ENCODE results near the gene HEXIM2. TPM values are rescaled to one million over a fixed set of nuclear protein-coding genes. Genes with fewer than 3 reads are reported as not detected.

The HEXIM2 gene, protein sequence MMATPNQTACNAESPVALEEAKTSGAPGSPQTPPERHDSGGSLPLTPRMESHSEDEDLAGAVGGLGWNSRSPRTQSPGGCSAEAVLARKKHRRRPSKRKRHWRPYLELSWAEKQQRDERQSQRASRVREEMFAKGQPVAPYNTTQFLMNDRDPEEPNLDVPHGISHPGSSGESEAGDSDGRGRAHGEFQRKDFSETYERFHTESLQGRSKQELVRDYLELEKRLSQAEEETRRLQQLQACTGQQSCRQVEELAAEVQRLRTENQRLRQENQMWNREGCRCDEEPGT
- total RNA-seq: 1 to 10 TPM; 5.3 to 5.6 TPM

DNA sequence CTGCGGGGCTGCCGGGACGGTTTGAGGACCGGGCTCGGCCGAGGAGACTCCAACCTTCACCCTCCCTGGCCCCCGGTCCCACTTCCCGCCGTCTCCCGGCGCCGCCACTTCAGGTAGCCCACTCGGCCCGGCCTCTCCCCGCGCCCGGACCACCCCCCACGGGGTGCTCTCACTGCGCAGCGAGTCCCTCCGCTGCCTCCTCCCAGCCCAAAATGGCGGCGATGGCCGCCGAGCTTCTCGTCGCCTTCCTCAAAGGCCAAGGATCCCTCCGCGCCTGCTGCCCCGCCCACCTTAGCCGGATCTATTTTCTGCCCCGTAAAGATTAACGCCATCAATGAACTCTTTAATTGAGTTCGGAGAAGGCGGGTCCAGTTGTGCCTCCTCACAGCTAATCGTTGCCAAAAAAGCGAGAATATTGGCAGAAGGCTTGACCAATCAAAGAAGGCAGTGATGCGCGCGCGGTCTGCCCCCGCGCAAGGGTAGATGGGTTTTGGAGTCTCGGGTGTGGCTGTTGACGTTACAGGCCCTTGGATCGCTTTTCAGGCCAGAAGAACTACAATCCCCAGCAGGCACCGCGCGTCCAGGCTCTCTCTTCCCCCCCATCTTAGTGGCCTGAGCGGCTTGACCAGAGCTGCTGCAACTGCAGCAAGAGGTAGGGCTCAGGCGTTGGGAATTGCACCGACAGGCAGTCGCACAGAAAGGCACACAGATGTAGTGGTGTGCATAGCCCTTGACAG, at the start of gene HEXIM2:
TSS of gene HEXIM2 (plus strand) at position 588 of the 737 bp plus-strand sequence. CDS start 919 bp downstream, outside the sequence.
- Mint-ChIP-seq H3K4me3 (peak within 1 kb of the TSS; percentile 99), H3K36me3 (peaks cover 20% of the 10 kb centered on the region), H3K4me1 (ENCODE audit: low read depth) (peaks cover 36% of the 10 kb centered on the region), H3K27ac (peak within 1 kb of the TSS; percentile 99), H3K9me3 (no peaks in the 10 kb centered on the region), H3K27me3 (peaks cover 2% of the 10 kb centered on the region)
- intact Hi-C loops (cut with micrococcal nuclease): loop anchor here (1.0 to 2.0 kb wide), 7 partner anchors 12 to 155 kb away; partner anchors contain the start of genes DCAKD, HEXIM1, MAP3K14 and NMT1
- POLR2A ChIA-PET: interaction anchor here (0.8 to 4.8 kb wide), 10 partner anchors 9 to 155 kb away, joined by 3 to 217 read pairs (median 8); partner anchors contain the start of genes ACBD4, HEXIM1, MAP3K14 and NMT1
- DNase-seq: peak; percentile 99
- CTCF ChIA-PET: interaction anchor here (0.6 to 7.6 kb wide), 11 partner anchors 11 to 224 kb away, joined by 3 to 170 read pairs (median 4); partner anchors contain the start of genes ACBD4, FMNL1 and HEXIM1

DNA sequence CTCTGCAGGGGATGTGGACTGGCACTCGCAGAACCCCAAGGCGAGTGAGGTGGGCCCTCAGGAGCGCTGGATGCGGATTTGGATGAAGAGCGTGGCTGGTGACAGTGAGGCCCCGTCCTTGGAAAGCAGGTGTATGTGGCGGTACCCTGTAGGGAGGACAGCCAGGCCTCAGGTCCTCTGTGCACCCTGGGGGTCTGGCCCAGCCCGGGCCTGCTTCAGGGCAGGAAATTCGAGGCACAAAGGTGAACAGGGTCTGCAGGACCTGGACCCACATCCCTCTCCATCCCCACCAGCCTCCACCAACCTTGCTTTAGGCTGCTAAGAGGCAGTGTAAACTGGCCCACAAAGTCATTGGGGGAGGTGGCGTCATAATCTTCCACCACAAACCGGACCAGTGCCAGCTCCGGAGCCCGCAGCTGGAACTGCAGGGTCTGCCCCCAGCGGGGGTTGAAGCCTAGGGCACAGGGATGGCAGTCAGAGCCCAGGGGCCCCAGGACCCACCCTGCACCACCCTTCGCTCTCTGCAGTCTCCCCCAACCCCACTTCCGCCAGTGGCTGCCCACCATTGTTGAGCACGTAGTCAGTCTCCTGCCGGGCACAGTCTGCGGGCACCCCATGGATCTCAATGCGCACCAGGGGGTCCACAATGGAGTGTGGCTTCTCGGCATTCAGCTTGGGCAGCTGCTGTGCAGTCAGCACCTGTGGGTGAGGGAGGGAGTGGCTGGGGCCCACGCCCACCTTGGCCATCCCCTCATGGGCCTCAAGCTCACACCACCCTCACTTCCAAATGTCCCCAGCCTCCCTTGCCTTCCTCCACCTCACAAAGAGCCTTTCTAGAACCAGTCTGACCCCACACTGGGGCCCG, 48.9 kb upstream of the HEXIM2 start:
- no peaks in the 10 kb centered on the region for H3K27me3 Mint-ChIP-seq
- no peaks in the 10 kb centered on the region for H3K36me3 Mint-ChIP-seq
- POLR2A ChIA-PET: no interaction called here
- H3K4me3 Mint-ChIP-seq: no peak overlapping the region
- H3K27ac Mint-ChIP-seq: no peak overlapping the region
- no peaks in the 10 kb centered on the region for H3K9me3 Mint-ChIP-seq
- intact Hi-C loops (cut with micrococcal nuclease): no loop called here
- CTCF ChIA-PET: no interaction called here
- no peaks in the 10 kb centered on the region for H3K4me1 Mint-ChIP-seq (ENCODE audit: low read depth)
- no peak for DNase-seq

DNA sequence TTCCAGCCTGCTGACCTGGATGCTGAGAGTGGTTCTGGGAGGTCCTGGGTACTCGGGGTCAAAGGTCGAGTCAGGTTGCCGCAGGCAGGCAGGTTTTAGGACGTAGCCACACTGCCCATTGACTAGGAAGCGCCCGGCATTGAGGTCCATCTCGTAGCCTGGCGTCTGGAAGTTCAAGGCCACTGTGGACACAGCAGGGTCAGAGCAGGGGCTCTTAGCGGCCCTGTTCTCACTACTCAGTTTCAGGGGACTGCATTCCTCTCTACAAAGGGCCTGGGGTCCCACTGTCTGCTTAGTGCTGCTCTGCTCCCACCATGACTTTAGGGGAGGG, 48.3 kb upstream of the HEXIM2 start:
- Mint-ChIP-seq H3K27me3 (no peaks in the 10 kb centered on the region), H3K9me3 (no peaks in the 10 kb centered on the region), H3K4me1 (ENCODE audit: low read depth) (no peaks in the 10 kb centered on the region), H3K27ac (no peak overlapping the region), H3K4me3 (no peak overlapping the region), H3K36me3 (no peaks in the 10 kb centered on the region)
- intact Hi-C loops (cut with micrococcal nuclease): no loop called here
- POLR2A ChIA-PET: no interaction called here
- CTCF ChIA-PET: no interaction called here
- no peak for DNase-seq

DNA sequence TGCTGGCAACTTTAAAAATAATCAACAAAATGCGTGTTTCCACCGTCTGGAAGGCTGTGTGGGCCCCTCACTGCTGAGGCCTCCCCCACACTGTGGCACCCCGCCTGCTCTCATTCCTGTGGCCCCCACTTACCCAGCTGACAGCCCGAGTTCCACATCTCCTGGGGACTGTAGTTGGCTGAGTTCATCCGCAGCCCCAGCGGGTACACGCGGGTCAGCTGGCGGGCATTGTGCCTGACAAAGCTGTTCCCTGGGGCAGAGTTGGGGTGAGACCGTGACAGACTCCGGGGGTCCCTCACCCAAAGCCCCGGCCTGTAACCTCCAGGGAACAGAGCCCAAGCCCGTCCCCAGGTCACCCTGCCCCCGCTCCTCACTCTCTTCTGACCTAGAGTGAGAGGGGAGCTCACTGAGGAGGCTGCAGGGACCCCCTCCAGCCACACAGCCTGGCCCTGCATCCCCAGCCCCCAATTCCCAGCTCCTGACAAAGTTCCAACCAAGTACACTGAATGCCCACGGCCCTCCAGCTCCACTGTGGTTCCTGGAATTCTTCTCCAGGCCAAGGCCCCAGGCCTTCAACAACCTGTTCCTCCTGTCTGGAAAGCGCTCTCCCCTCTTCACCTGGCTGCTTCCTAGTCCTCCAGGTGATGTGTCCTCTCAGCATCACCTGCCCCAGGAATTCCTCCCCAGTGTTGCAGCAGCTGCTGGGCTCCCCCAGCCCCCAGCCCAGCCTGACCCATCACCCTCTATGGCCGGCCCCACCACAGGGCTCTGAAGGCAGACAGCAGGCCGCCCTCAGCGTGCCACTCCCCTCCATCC, 47.4 kb upstream of the HEXIM2 start:
- H3K4me3 Mint-ChIP-seq: no peak overlapping the region
- ChIA-PET CTCF (interaction anchor here (1.0 to 1.2 kb wide), 2 partner anchors 21 to 83 kb away, joined by 3 to 4 read pairs; partner anchors contain the start of gene ACBD4), POLR2A (no interaction called here)
- intact Hi-C loops (cut with micrococcal nuclease): no loop called here
- DNase-seq: no peak
- no peaks in the 10 kb centered on the region for H3K27me3 Mint-ChIP-seq
- no peaks in the 10 kb centered on the region for H3K36me3 Mint-ChIP-seq
- H3K4me1 Mint-ChIP-seq (ENCODE audit: low read depth): no peaks in the 10 kb centered on the region
- no peak overlapping the region for H3K27ac Mint-ChIP-seq
- H3K9me3 Mint-ChIP-seq: no peaks in the 10 kb centered on the region

DNA sequence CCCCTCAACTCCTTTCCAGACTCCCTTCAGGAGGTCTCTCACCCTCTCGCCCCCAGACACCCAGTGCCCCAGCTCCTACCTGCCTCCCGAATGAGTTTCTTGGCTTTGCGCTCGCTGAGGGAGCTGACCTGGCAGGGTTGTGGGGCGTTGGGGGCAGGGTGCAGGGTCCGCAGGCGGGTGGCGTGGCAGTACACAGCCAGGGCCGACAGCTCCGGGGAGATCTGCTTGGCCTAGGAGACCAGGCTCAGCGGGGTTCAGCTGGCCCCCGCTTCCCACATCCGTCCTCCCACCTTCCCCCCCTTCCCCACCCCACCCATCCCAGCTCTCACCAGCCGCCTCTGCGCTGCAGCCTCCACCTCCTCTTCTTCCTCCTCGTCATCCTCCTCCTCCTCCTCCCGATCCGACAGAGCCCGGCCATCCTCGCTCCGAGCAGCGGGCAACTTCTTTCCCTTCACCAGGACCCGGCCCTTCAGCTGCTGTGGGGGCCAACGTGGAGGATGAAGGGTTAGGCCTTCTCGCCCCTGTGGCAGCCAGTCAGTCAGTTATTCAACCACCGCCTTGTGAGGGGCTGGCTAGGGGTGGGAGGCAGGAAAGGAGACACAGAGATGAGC, 46.6 kb upstream of the HEXIM2 start:
- Mint-ChIP-seq H3K4me3 (no peak overlapping the region), H3K27ac (no peak overlapping the region), H3K36me3 (no peaks in the 10 kb centered on the region), H3K27me3 (no peaks in the 10 kb centered on the region), H3K9me3 (no peaks in the 10 kb centered on the region), H3K4me1 (ENCODE audit: low read depth) (no peaks in the 10 kb centered on the region)
- no peak for DNase-seq
- ChIA-PET POLR2A (no interaction called here), CTCF (interaction anchor here (1.0 to 1.9 kb wide), 4 partner anchors 16 to 82 kb away, joined by 3 to 9 read pairs (median 6); partner anchors contain the start of gene ACBD4)
- intact Hi-C loops (cut with micrococcal nuclease): no loop called here

DNA sequence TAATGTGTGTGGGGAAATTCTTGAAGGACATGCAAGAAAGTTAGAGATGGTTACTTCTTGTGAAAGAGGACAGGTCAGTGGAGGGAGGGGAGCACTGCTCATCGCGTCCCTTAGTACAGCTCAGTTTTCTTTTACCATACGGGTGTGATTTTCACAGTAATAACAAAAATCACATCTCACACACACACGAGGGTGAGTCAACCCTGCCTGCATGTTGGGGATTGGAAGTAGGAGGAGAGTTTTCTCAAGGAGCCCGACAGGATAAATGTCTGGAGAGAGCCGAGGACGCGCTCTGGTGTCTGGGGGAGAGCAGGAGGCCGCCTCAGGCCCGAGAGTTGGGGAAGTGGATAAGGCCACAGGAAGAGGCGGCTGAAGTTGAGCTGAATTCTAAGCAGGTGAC, 45.8 kb upstream of the HEXIM2 start:
- intact Hi-C loops (cut with micrococcal nuclease): no loop called here
- Mint-ChIP-seq H3K27me3 (no peaks in the 10 kb centered on the region), H3K36me3 (no peaks in the 10 kb centered on the region), H3K9me3 (no peaks in the 10 kb centered on the region), H3K27ac (no peak overlapping the region), H3K4me1 (ENCODE audit: low read depth) (no peaks in the 10 kb centered on the region), H3K4me3 (no peak overlapping the region)
- no peak for DNase-seq
- CTCF ChIA-PET: interaction anchor here (1.8 to 1.9 kb wide), 2 partner anchors 16 to 19 kb away, joined by 7 to 9 read pairs; partner anchors contain the start of gene ACBD4
- POLR2A ChIA-PET: no interaction called here

DNA sequence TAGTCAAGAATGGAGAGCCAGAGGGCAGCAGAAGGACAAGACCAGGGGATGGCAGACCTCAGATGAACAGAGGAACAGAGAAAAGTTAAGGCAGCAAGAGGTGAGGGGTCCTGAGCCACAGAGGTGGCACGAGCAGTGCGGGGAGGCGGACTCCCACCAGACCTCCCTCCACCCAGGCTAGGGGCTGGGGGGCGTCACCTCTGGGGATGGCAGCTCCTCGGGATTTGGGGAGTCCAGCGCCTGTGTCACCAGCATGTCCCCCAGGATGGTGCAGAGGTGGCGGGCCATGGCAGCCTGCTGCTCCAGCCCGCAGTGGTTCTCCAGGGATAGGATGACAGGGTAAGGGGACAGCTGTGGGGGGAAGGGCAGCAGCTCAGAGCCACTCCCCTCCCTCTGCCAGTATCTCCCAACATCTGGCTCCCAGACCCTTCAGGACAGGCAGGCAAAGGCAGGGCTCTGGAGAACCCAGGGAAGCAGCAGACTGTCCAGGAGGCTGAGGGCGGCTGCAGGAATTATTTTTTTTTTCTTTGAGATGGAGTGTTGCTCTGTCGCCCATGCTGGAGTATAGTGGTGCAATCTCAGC, 45.1 kb upstream of the HEXIM2 start:
- H3K4me3 Mint-ChIP-seq: no peak overlapping the region
- H3K36me3 Mint-ChIP-seq: no peaks in the 10 kb centered on the region
- intact Hi-C loops (cut with micrococcal nuclease): no loop called here
- DNase-seq: no peak
- H3K4me1 Mint-ChIP-seq (ENCODE audit: low read depth): no peaks in the 10 kb centered on the region
- no peaks in the 10 kb centered on the region for H3K27me3 Mint-ChIP-seq
- H3K27ac Mint-ChIP-seq: no peak overlapping the region
- H3K9me3 Mint-ChIP-seq: no peaks in the 10 kb centered on the region
- ChIA-PET CTCF (interaction anchor here (1.0 to 1.9 kb wide), 3 partner anchors 17 to 19 kb away, joined by 3 to 9 read pairs (median 7); partner anchors contain the start of gene ACBD4), POLR2A (no interaction called here)

DNA sequence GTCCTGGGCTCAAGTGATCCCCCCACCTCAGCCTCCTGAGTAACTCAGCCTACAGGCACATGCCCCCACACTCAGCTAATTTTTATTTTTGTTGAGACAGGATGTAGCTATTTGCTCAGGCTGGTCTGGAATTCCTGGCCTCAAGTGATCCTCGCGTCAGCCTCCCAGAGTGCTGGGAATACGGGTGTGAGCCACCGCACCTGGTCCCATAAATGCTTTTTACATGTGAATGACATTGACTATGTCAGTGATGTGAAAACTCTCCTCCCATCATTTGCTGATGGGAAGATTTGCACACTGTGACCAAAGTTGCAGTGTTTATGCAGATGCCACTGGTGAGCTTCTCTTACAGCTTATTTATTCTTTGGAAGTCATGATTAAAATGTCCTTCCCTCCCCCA, 44.3 kb upstream of the HEXIM2 start:
- Mint-ChIP-seq H3K27ac (no peak overlapping the region), H3K4me1 (ENCODE audit: low read depth) (no peaks in the 10 kb centered on the region), H3K9me3 (no peaks in the 10 kb centered on the region), H3K36me3 (no peaks in the 10 kb centered on the region), H3K4me3 (no peak overlapping the region), H3K27me3 (peaks cover 1% of the 10 kb centered on the region)
- ChIA-PET CTCF (interaction anchor here (1.0 to 1.8 kb wide), 3 partner anchors 14 to 252 kb away, joined by 3 to 4 read pairs (median 3); no protein-coding TSS in a partner anchor), POLR2A (no interaction called here)
- intact Hi-C loops (cut with micrococcal nuclease): no loop called here
- DNase-seq: no peak

DNA sequence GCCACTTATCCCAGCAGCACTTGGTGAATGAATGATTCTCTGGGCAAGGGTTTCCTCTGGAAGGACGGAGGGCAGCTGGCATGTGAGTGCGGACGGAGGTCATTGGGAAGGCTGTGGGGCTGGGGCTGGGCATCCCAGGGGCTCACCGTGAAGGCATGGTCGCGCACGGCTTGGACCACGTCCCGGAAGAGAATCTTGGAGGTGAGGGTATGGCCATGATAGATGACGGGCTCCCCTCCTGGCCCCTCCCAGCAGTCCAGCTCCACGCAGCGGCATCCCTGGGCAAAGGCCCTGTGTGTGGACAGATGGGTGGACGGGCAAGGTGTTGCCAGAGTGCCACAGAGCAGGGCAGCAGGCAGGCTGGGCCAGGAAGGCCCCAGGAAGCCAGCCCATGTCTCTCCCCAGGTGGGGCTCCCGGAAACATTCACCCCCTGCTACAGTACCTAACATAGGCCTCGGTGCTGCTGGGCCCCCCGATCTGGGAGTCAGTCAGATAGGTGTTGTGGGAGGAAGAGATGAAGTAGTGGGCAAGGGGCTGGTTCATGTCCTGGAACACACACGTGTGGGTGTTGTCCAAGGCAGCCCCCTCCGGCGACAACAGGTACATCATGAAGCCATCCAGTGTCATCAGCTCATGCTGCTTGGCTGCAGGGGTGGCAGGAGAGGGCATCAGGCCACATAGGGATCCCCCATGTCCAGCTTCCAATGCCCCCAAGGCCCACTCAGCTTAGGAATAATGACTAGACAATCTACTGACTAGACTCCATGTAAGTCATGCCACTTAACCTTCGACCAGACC, 43.6 kb upstream of the HEXIM2 start:
- no peak overlapping the region for H3K27ac Mint-ChIP-seq
- DNase-seq: no peak
- ChIA-PET CTCF (interaction anchor here (0.9 to 4.0 kb wide), 6 partner anchors 13 to 253 kb away, joined by 3 to 14 read pairs (median 4); partner anchors contain the start of gene ACBD4), POLR2A (no interaction called here)
- intact Hi-C loops (cut with micrococcal nuclease): no loop called here
- H3K27me3 Mint-ChIP-seq: peaks cover 1% of the 10 kb centered on the region
- no peaks in the 10 kb centered on the region for H3K9me3 Mint-ChIP-seq
- H3K4me1 Mint-ChIP-seq (ENCODE audit: low read depth): no peaks in the 10 kb centered on the region
- no peaks in the 10 kb centered on the region for H3K36me3 Mint-ChIP-seq
- H3K4me3 Mint-ChIP-seq: no peak overlapping the region

DNA sequence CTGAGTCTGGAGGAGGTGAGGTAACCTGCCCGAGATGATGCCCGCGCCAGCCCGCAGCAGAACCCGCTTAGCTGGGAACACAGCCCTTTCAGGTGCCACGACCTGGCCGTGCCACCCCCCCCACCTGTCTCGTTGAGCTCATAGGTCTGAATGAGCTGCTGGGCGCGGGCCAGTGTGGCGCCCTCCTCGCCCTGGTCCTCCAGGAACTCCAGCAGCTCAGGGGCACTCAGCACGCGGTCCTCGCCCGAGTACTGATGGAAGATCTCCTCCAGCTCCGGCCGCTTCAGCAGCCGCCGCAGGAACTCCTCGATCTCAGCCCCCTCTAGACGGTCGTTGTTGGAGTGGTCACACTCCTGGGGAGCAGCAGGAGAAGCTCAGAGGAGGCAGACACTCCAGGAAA, 43.0 kb upstream of the HEXIM2 start:
- H3K27ac Mint-ChIP-seq: no peak overlapping the region
- no peaks in the 10 kb centered on the region for H3K9me3 Mint-ChIP-seq
- intact Hi-C loops (cut with micrococcal nuclease): no loop called here
- H3K4me3 Mint-ChIP-seq: no peak overlapping the region
- H3K36me3 Mint-ChIP-seq: no peaks in the 10 kb centered on the region
- DNase-seq: no peak
- peaks cover 1% of the 10 kb centered on the region for H3K27me3 Mint-ChIP-seq
- CTCF ChIA-PET: interaction anchor here (0.9 to 4.0 kb wide), 5 partner anchors 13 to 254 kb away, joined by 3 to 14 read pairs (median 4); partner anchors contain the start of gene ACBD4
- no peaks in the 10 kb centered on the region for H3K4me1 Mint-ChIP-seq (ENCODE audit: low read depth)
- POLR2A ChIA-PET: no interaction called here

All from activated CD4-positive, alpha-beta memory T cell treated with anti-CD3 and anti-CD28 coated beads for 36 hours (primary cell).